Peyer's patch (tissue), 4 donors: ENCODE data around the gene BRAT1. TPM values are rescaled to one million over a fixed set of nuclear protein-coding genes. Genes with fewer than 3 reads are reported as not detected.

Experiments
- DNase-seq, 3 donors: peaks; one replicate each; pipeline ENCODE4 v3.0.0-alpha.2; 2017 to 2019
- H3K27ac ChIP-seq, 4 donors: fragments of 200-600 bp; sonication (generic); one replicate each; pipeline ENCODE4 v1.5.1; 2016 to 2019
- H3K27me3 ChIP-seq, 2 donors: fragments of 200-600 bp; sonication (generic); one replicate each; pipeline ENCODE4 v1.5.1; 2019
- H3K36me3 ChIP-seq, 3 donors: fragments of 200-600 bp; sonication (generic); one replicate each; pipeline ENCODE4 v1.5.1; 2016 to 2019
- H3K4me1 ChIP-seq, 4 donors: fragments of 200-600 bp; sonication (generic); one replicate each; pipeline ENCODE4 v1.5.1; 2016 to 2019
- H3K4me3 ChIP-seq, 4 donors: fragments of 200-600 bp; sonication (generic); 1 replicate in 3 of 4; 2 replicates in 1 of 4; pipeline ENCODE4 v1.5.1; 2016 to 2019; ENCODE audit warnings: mild to moderate bottlenecking in 1 of 4
- H3K9me3 ChIP-seq, 4 donors: fragments of 200-600 bp; sonication (generic); one replicate each; pipeline ENCODE4 v1.5.1; 2016 to 2019; ENCODE audit warnings: mild to moderate bottlenecking in 1 of 4
- POLR2A ChIP-seq, 2 donors: fragments of 450-650 bp; IDR thresholded peaks; one replicate each; pipeline ENCODE4 v1.5.1; 2017; ENCODE audit warnings: antibody characterized with exemption in 2 of 2, mild to moderate bottlenecking in 2 of 2, moderate library complexity in 2 of 2
- total RNA-seq, 4 donors: library from RNA; depleted of rRNA; stranded (reverse); fragments of >200 nt; gene quantifications; one replicate each; pipeline ENCODE4 v1.1.0, GENCODE V29; 2016
- TF ChIP-seq, protein P1 (sequence below), 6 experiments: fragments of 450-650 bp in 4 of 6; fragments of 200-600 bp in 2 of 6; sonication (generic) in 1 of 6; IDR thresholded peaks; one replicate each; pipeline ENCODE4 v1.5.1; 2017 to 2019; ENCODE audit warnings: antibody characterized with exemption in 6 of 6, mild to moderate bottlenecking in 3 of 6, moderate library complexity in 1 of 6

Gene BRAT1
- total RNA-seq, 4 donors from 2014 or later = 43.3 to 73.3 (median 54.1) TPM

DNA sequence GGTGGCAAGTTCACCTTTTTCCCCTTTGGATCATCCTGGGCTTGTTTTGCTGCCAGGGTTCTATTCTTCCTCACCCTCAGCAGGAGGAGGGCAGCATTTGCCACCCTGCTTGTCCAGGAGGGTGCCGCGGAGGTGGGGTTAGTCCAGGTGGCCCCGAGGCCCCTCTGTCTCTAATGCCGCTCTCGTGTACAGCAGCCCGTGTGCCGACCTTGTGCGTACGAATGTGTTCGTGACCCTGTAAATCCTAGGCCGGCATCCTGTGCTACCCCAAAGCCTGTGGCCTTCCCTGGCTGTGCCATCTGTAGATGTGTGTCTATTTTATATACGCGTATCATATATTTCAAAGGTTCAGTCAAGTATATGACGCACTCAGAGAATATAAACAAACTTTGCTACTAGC lies 14.1 kb upstream of the BRAT1 start:
- Histone ChIP-seq H3K27ac (no peak overlapping the region), H3K36me3 (peaks cover 0 to 18% (median 0%) of the 10 kb centered on the region in 3 donors)

DNA sequence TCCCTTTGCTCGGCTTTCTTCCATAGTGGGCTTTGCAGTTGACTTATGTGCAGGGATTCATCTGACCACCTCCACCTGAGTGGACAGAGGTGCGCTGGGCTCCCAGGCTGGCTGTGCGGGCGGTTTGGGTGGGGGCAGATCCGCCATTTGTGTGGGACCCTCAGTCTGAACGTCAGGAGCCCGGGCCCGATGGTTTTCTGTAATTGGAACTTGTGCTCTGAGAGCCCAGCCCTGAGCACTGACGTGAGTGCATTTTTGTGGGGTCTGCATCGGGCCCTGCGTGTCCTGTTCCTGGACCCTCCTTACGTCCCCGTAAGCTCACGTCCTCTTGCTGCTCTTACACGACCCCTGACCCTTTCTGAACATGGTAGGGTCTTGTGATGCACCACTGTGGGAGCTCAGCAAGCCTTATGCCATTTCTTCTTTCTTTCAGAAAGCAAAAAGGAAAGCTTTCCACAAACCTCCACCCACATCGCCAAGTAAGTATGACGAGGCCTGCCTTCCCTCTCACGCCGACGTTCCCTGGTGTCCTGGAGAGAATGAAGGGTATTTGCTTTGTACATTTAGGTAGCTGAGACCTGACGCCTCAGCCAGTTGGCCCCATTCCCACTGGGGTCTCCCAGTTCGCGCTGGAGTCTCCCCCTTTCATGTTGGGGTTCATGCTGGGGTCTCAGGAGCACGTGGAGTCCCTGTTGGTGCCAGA lies 13.3 kb upstream of the BRAT1 start:
- TF ChIP-seq, protein P1, sequence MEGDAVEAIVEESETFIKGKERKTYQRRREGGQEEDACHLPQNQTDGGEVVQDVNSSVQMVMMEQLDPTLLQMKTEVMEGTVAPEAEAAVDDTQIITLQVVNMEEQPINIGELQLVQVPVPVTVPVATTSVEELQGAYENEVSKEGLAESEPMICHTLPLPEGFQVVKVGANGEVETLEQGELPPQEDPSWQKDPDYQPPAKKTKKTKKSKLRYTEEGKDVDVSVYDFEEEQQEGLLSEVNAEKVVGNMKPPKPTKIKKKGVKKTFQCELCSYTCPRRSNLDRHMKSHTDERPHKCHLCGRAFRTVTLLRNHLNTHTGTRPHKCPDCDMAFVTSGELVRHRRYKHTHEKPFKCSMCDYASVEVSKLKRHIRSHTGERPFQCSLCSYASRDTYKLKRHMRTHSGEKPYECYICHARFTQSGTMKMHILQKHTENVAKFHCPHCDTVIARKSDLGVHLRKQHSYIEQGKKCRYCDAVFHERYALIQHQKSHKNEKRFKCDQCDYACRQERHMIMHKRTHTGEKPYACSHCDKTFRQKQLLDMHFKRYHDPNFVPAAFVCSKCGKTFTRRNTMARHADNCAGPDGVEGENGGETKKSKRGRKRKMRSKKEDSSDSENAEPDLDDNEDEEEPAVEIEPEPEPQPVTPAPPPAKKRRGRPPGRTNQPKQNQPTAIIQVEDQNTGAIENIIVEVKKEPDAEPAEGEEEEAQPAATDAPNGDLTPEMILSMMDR (IDR thresholded peaks at IDR 0.05) = no peak
- TF ChIP-seq POLR2A (IDR thresholded peaks at IDR 0.05) = no peak

More for the DNA sequence above, 14.1 kb upstream of the BRAT1 start:
- Histone ChIP-seq H3K27me3 (no peaks in the 10 kb centered on the region), H3K4me3 (no peak overlapping the region), H3K9me3 (no peaks in the 10 kb centered on the region), H3K4me1 (peaks cover 0 to 25% (median 0%) of the 10 kb centered on the region in 4 donors)
- TF ChIP-seq, protein P1 (IDR thresholded peaks at IDR 0.05) = no peak
- no peak for TF ChIP-seq POLR2A (IDR thresholded peaks at IDR 0.05)
- DNase-seq = no peak

DNA sequence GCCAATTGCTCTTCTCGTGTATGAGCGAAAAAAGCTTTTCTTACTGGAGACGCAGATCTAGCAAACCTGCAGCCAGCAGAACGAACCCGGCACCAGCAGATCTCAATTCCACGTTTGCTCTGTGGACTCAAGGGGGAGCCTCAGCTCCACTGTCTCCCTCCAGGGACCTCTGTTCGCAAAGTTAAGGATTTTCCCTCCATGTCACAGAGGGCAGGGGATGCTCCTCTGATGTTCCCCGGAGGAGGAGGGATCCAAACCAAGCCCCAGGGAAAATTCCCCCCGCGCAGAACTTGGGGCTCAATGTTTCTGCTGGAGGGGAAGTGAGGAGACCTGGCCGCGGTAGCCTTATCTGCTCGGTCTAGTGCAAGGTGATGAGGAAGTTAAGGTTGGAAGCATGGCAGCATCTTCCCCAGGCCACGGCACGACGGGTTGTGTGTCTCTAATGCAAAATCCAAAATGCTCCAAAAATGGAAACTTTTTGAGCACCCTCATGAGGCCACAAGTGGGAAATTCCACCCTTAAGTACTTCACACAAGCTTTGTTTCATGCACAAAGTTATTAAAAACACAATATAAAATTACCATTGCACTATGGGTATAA lies 12.5 kb upstream of the BRAT1 start:
- no peaks in the 10 kb centered on the region for H3K9me3 ChIP-seq
- no peaks in the 10 kb centered on the region for H3K27me3 ChIP-seq
- H3K36me3 ChIP-seq = peaks cover 0 to 3% (median 0%) of the 10 kb centered on the region in 3 donors
- no peak overlapping the region for H3K4me3 ChIP-seq
- H3K4me1 ChIP-seq = peaks cover 0 to 25% (median 0%) of the 10 kb centered on the region in 4 donors
- no peak for TF ChIP-seq POLR2A (IDR thresholded peaks at IDR 0.05)
- TF ChIP-seq, protein P1 (IDR thresholded peaks at IDR 0.05) = peak in 3 of 6 experiments; percentile 33 to 52 (median 42)
- DNase-seq = peak in 1 of 3 donors; percentile 20
- H3K27ac ChIP-seq = peak overlapping the region in 1 of 4 donors; percentile 13

More for the DNA sequence above, 13.3 kb upstream of the BRAT1 start:
- Histone ChIP-seq H3K36me3 (peaks cover 0 to 11% (median 0%) of the 10 kb centered on the region in 3 donors), H3K27ac (no peak overlapping the region), H3K9me3 (no peaks in the 10 kb centered on the region), H3K27me3 (no peaks in the 10 kb centered on the region), H3K4me1 (peaks cover 0 to 25% (median 0%) of the 10 kb centered on the region in 4 donors), H3K4me3 (no peak overlapping the region)
- DNase-seq = no peak

DNA sequence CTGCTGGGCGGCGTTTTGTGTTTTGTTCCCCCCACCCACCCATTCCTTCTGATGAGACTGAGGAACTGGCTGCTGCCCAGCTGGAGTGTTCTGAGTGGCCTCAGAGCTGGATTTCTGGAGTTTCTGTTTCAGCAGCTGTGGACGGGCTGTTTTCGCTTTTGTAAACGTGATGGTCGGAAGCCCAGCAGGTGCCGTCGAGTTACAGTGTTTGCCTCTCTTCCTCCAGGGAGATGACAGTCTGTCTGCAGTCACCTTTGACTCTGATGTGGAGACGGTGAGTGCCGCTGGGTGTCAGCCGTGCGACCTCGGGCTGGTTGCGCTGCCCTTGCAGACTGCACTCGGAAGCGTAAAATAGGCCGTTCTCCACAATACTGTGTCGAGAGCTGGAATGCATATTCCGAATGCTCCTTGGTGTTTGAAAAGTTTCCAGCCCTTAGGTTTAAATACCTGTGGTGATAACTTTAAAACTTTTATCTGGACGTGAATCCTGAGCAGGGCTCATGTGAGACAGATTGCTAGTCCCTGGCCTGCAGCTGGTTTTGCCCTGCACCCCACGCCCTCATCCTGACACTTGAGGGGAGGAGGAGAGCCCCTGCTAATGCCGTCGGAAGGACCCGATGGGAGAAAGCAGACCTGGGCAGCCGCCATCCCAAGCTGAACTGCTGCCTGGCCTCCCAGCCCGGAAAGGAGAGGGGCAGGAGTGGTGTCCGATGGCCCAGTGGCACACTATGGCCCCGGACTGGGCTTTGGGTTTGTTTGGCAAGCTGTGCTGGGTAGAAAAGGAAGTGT lies 11.8 kb upstream of the BRAT1 start:
- Histone ChIP-seq H3K9me3 (no peaks in the 10 kb centered on the region), H3K4me1 (peaks cover 0 to 18% (median 0%) of the 10 kb centered on the region in 4 donors), H3K27ac (peak overlapping the region in 1 of 4 donors; percentile 13), H3K36me3 (peaks cover 0 to 3% (median 0%) of the 10 kb centered on the region in 3 donors), H3K4me3 (peak overlapping the region in 1 of 4 donors; percentile 14), H3K27me3 (no peaks in the 10 kb centered on the region)
- no peak for TF ChIP-seq POLR2A (IDR thresholded peaks at IDR 0.05)
- TF ChIP-seq, protein P1 (IDR thresholded peaks at IDR 0.05) = peak in 4 of 6 experiments; percentile 12 to 40 (median 24)
- peak; percentile 65 to 80 (median 68) for DNase-seq

DNA sequence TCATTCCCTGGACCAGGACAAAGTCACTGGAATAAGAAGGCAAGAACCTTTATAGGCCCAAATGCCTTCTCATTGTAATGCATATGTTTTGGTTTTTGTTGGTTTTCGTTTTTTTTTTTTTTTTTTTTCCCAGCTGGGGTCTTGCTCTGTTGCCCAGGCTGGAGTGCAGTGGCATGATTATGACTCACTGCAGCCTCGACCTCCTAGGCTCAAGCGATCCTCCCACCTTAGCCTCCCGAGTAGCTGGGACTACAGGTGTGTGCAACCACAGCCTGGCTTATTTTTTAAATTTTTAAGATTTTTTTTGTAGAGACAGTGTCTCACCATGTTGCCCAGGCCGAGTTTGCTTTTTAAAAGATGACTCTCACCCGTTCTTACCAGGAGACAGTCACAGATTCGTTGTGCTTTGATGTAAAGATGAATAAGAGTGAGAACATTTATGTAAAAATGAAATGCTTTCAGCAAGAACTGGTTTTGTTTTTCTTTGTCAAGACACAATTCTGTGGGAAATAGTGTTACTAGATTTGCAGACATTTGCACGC lies 11.1 kb upstream of the BRAT1 start:
- peaks cover 0 to 16% (median 0%) of the 10 kb centered on the region in 4 donors for H3K4me1 ChIP-seq
- peaks cover 0 to 3% (median 0%) of the 10 kb centered on the region in 3 donors for H3K36me3 ChIP-seq
- DNase-seq = no peak
- peak overlapping the region in 1 of 4 donors; percentile 14 for H3K4me3 ChIP-seq
- TF ChIP-seq POLR2A (IDR thresholded peaks at IDR 0.05) = no peak
- TF ChIP-seq, protein P1 (IDR thresholded peaks at IDR 0.05) = no peak
- peak overlapping the region in 1 of 4 donors; percentile 13 for H3K27ac ChIP-seq
- H3K9me3 ChIP-seq = no peaks in the 10 kb centered on the region
- no peaks in the 10 kb centered on the region for H3K27me3 ChIP-seq
